HG02763 (cell line): ENCODE measurements around the gene DOC2B.
"Not testable (repeated sequence)": the region's sequence is repeated elsewhere in the genome, so short reads cannot be mapped to it uniquely, and the experiment has no call there.

Experiments
- ATAC-seq: cut with Tn5 transposase; IDR thresholded peaks from one replicate; pipeline ENCODE4 v1.9.1; 2021; ENCODE audit warnings: mild to moderate bottlenecking, moderate library complexity; ENCODE audit not compliant: unreplicated experiment

Gene DOC2B

GRCh38 chr17:193426-193810, 12.0 kb upstream of the DOC2B start:
- no peak for ATAC-seq

GRCh38 chr17:192666-193425, 11.4 kb upstream of the DOC2B start:
- no peak for ATAC-seq

DNA sequence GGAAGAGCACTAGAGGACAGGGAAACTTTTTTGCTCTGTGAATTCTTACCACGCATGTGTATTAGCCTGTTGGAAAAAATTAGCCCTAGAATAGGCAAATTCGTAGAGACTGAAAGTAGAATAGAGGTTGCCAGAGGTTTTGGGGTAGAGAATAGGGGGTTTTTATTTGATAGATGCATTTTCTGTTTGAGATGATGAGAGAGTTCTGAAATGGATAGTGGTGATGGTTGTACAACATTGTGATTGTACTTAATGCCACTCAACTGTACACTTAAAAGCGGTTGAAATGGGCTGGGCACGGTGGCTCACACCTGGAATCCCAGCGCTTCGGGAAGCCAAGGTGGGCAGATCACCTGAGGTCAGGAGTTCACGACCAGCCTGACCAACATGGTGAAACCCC, 8.0 kb upstream of the DOC2B start:
- ATAC-seq, result no peak

DNA sequence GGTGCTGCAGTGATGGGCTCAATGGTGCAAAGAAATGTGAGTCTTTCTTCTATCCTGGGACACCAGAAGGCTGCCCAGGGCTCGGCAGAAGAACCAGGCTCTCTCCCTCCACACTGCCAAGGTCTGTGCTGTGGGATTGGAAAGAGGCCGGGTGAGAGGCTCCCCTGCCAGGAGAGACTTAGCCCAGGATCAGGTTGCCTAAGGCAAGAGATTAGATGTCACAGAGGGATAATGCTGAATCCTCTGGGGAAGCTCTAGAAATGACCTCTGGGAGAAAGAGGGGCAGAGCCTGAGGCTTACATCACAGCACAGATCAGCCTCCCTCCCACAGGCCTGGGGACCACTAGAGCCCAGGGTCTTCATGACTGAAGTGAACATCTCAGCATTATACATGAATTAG, 5.7 kb upstream of the DOC2B start:
- ATAC-seq, result no peak

DNA sequence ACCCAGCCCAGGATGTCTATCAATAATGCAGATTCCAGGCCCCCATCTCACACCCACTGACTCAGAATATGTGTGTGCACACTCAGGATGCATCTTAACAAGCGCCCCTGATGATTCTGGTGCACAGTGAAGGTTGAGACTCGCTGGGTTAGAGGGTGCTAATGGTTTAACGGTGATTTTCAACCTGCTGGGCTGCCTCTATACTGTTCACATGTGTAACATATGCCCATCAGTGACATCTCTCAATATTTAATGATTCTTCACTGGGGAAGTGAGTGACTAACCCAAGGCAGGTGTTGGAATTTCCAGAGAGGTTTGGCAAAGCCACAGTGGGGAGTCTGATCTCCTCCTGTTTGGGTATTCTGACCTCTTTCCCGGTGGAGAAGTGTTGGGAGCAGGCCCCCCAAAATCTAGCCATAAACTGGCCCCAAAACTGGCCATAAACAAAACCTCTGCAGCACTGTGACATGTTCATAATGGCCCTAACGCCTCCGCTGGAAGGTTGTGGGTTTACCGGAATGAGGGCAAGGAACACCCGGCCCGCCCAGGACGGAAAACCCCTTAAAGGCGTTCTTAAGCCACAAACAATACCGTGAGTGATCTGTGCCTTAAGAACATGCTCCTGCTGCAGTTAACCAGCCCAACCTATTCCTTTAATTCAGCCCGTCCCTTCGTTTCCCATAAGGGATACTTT, 4.1 kb upstream of the DOC2B start:
- ATAC-seq, result no peak

DNA sequence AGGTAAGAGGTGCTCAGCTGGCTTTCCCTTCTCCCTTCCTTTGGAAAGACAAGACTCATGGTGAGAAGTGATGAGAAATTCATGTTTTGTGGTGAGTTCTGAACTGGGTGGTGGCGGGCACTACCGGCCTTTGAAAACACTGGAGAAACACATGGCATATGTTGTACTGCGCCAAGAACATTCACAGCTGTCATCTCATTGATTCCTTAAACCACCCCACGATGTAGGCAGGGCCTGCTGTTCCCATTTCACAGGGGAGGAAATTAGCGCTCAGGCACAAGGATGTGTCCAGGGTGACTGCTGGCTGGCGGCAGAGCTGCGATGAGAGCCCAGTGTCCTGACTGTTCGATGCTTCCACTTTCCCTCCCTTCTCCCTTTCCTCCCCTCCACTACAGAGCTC, 1.6 kb upstream of the DOC2B start:
- no peak for ATAC-seq

GRCh38 chr17:182050-182751, 751 bp upstream of the DOC2B start:
- ATAC-seq, result no peak

- ATAC-seq, result no peak
These were observed 837 bp downstream of the DOC2B start for GRCh38 chr17:180381-181244.

GRCh38 chr17:179781-180380, 1.6 kb downstream of the DOC2B start:
- no peak for ATAC-seq

GRCh38 chr17:179066-179432, 2.4 kb downstream of the DOC2B start:
- no peak for ATAC-seq

DNA sequence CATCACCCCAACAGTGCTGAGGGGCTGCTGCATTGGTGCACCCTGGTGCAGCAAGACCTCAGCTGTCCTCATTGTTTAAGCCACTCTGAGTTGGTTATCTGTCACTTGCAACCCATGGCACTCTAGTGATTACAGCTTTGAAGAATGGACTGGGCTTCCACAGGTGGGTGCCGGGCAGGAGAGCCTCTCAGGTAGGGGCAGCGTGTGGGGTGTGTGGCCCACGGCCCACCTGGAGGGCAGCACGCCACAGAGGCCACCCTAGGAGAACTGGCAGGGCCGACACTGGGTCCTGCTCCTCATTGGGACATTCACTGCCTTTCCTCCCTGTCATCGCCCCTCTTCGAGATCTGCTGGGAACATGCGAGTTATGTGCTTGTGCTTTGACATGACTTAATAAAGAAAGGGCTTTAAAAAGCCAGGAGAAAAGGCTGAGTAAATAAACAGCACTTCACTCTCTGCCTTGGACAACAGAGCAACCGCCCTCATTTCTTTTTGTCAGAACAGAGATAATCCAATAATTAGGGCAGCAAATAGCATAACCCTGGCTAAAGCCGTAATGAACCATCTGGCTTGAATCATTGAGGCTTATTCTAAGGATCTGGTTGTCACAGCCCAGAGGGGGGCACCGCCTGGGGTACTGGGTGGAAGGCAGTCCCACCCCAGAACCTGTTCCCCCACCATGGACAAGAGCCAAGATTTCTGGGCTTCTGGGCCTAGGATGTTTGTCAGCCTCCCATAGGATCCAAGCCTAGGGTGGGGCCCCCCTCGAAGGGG, 3.0 kb downstream of the DOC2B start:
- no peak for ATAC-seq

GRCh38 chr17:177762-178161, 3.7 kb downstream of the DOC2B start:
- no peak for ATAC-seq

DNA sequence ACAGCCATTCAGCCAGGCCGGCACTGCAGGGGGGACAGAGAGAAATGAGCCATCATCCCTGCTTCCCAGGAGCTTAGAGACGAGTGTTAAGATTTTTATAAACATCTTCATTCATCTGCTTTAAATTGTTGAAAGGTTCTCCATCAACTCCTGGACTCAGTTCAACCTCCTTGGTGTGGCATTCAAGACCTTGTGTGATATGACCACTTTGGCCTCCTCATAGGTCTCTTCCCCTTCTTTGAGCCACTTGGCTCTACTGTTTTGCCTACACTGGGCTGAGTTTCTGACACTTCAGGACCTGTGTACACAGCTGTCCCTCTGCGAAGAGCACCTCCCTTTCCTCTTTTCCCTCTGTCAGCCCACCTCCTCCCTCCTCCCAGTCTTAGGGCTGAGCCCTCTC, 4.3 kb downstream of the DOC2B start:
- ATAC-seq, result no peak

DNA sequence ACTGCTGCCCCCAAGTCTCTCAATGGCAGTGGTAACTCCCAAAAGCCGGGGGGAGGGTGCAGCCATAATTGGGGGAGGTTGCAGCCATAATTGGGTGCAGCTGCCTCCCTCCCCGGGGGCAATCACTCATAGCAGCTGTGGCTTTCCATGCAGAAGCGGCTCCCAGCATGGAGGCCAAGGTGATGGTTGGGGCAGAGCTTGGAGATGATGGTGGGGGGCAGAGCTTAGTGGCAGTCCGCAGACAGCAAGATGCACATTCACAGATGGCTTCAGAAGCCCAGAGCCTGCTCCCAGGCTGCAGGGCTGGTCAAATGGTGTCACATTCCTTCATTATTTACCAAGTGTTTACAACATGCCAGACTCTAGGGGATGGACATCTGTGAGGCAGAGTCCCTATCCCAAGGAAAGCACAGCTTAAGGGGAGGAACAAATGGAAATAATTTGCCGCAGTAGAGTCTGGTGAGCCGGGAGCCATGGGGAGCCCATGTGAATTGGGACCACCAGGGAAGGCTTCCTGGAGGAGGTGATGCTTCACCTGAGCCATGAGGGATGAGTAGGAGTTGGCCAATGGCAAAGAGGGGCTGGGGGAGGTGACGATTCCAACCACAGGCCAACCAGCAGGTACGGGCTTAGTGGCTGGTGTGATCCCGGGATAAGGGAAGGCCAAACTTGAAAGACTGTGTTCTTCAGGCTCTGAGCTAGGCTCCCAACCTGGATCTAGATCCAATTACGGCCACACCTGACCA, 8.1 kb downstream of the DOC2B start:
- ATAC-seq, result no peak

DNA sequence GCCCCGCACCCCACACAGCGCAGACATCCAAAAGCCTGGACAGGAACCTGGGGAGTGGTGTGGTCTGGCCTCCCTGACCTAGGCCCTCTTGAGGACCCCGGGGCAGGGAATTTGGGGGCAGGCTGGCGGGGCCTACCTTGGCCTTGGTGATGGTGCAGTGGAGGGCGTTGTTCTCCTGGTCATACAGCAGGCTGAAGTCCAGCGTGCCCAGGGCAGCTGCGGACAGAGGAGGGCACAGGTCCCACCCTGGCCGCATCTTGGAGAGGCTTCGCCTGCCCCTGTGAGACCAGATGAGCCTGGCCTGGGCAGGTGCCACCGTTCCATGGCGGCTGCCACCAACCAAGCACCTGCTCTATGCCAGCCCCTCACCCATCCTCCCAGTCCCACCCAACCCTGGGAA, 9.0 kb downstream of the DOC2B start:
- no peak for ATAC-seq

DNA sequence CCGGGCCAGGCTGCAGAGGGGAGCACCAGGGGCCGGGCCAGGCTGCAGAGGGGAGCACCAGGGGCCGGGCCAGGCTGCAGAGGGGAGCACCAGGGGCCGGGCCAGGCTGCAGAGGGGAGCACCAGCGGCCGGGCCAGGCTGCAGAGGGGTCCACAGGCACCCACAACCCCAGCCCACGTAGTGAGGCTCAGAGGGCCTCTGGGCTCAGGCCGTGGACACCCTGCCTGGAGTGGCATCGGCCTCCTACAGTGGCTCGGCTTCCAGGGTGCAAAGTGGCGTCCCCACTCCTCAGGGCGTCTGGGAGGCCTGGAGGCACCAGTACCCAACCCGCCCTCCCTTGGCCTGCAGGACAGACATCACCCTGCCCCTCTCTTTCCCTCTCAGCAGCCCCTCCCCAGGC, 9.6 kb downstream of the DOC2B start:
- no peak for ATAC-seq

DNA sequence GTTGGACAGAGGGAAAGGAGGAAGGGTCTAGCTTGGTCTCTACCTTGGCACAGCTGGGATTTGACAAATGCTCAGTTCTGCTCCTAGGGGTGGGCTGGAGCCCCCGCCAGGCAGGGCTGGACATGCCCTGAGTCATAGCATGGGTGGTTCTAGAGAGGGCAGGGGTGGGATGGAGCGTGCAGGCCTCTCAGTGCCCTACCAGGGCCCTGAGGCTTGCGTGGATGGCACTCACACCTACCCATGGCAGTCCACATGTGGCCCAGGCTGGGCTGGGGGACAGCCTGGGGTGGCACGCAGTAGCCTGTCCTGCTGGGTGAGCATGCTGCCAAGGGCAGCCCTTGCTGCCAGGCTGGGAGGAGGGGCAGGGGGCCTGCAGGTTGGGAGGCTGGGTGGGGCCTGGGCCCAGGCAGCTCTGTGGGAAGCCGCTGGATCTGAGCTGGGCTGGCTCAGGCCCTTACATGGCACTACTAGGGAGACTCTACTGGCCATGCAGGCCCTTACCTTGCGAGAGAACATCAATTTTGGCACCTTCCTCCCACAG, 11.2 kb downstream of the DOC2B start:
- no peak for ATAC-seq

GRCh38 chr17:168614-169013, 12.8 kb downstream of the DOC2B start:
- ATAC-seq, result not testable (repeated sequence)

- ATAC-seq, result no peak
These were observed 15.5 kb downstream of the DOC2B start for GRCh38 chr17:165939-166338.
